ELR (cell line): ENCODE results near the gene CACNA1H.

ENCODE experiments used
- DNase-seq: peaks from one replicate; pipeline ENCODE4 v3.0.0-alpha.2; 2015; ENCODE audit warnings: low read depth

Gene CACNA1H

DNA sequence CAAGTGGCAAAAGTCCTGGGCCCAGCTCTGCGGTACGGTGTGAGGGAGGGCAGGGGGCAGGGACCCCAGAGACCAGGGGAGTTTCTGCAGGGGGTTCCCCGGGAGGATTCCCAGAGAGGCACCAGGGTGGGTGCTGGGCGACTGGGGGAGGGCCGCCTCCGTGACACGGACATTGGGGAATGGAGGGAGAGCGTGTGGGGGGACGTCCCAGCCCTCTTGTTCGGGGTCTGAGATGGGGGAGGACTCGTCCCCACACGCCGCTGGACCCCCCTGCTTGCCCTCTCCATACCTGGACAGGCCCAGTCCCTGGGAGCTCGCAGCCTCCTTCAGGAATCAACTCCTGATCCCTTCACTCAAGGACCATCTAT is 30.5 kb upstream of the CACNA1H start:
- DNase-seq = no peak

DNA sequence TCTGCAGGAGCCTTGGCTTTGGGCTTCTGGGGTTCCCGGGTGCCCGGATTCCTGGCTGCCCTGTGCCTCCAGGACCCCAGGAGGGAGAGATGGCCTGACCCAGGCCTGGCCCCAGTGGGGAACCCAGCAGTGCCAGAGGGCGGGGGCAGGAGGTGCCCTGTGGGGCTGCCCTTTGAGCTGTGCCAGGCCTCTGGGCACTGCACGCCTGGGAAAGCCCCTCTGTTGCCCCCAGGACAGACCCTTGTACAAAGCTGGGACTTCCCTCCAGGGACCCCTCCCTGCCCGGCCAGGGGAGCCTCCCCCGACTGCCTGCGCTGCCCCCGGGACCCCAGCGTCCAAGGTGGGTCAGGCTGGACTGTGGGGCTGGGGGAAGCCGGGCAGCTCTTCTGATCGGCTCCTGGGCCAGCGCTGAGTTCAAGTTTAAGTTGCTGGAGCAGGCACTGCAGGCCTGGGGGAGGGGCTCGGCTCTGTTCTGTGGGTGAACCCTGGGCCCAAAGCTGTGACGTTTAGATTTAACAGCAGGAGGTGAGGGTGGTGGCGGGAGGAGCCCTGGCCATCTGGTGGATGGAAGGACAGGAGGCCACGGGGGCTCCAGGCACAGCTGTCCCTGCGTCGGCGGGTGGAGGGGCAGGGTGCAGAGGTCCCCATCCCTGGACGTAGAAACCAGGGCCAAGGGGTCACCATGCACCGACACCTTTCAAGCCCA is 29.2 kb upstream of the CACNA1H start:
- DNase-seq = no peak

DNA sequence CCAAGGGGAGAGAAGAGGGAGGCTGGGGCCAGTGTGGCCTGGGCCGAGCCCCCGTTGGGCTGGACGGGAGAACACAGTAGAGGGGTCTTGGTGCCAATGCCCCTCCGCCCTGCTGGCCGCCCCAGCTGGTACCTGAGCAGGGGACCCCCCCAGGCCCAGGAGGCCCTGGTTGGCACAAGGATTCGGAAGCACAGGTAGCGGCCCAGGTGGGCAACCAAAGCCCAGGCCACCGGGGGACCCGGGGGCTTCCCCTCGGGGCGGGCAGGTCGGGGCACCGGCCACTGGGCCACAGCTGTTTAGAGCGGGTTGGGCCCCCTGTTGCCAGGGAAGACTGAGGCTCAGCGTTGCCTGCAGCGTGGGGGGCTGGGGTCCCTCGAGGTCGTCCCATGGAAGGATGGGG is 28.6 kb upstream of the CACNA1H start:
- DNase-seq = no peak

DNA sequence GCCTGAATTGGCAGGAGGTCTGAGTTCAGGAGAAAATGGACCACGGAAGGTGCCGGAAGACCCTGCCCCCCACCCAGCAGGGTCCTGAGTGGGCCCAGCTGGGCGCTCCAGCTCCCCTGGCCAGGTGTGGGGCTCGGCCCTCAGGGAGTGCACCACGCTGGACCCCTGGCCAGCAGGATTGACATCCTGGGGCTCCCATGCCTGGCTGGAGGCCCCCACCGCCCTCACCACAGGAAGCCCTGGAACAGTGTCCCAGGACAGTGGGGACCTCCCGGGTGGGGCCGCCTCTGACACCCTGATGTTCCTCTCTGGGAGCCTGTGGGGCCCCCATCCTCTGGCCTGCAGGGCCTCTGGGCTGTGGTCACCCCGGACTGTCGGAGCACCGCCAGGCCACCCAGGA is 28.1 kb upstream of the CACNA1H start:
- no peak for DNase-seq

DNA sequence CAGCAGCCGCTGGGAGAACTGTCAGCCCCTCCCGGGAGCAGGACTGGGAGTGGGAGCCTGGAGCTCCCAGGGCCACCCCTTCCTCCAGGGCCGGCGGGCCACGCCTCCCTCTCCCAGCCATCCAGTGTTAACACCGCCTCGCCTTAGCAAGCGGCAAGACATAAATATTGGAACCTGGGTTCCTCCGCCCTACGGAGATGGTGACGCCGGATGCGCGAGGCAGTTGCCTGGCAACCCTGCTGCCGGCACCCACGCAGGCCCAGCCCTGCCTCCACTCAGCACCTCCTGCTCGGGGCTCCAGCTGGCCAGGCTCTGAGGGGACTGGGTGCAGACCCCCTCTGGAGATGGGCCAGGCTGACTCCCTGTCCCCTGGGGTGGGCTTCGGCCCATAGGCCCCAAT is 27.4 kb upstream of the CACNA1H start:
- peak; percentile 9 for DNase-seq

DNA sequence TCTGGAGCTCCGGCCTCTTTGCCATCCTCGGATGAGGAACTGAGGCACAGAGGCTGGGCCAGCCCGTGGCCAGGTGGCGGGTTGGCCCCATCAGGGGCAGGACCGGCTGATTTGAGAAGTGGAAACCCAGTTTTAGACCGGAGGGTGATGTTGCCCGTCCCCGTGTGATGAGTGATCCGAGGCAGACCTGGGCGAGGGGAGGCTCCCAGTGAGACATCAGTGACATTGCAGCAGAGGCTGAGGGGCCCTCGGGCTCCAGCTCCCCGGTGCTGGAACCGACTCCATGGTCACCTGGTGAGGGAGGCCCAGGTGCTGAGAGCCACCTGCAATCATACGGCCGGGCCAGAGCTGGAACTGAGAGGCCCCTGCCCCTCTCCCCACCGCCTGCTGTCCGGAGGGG is 26.9 kb upstream of the CACNA1H start:
- DNase-seq = no peak

DNA sequence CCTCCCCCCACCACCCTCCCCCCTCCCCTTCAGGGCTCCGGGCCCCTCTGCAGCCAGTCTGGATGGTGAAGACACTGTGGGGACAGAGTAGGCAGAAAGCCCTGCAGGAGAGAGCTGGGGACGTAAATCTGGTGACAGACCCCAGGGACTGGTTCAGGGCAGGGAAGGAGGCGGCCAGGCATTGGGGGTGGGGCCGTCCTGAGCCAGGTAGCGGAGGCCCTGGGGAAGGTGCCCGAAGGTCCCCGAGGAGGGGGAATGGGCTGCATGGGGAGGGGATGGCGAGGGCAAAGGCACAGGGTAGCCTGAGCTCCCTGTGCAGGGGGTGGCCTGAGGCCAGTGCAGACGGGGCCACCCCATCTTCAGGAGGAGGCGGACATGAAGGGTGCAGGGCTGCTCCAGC is 26.3 kb upstream of the CACNA1H start:
- DNase-seq = no peak

DNA sequence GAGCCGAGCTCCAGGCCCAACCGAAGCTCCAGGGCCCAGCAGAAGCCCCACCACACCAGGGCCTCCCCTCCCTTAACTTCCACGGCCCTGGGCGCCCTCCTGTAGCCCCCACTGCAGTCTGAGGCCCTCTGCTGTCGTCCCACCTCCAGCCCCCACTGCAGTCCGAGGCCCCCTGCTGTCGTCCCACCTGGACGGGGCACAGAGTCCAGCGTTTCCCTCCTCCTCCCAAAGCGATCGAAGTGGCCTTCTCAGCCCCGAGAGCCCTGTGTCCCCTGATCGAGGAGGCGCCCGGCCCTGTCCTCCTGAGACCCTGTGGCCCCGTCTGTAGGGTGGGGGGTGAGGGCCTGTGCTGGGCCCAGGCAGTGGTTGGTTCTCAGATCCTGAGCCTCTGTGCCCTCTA is 25.8 kb upstream of the CACNA1H start:
- no peak for DNase-seq

DNA sequence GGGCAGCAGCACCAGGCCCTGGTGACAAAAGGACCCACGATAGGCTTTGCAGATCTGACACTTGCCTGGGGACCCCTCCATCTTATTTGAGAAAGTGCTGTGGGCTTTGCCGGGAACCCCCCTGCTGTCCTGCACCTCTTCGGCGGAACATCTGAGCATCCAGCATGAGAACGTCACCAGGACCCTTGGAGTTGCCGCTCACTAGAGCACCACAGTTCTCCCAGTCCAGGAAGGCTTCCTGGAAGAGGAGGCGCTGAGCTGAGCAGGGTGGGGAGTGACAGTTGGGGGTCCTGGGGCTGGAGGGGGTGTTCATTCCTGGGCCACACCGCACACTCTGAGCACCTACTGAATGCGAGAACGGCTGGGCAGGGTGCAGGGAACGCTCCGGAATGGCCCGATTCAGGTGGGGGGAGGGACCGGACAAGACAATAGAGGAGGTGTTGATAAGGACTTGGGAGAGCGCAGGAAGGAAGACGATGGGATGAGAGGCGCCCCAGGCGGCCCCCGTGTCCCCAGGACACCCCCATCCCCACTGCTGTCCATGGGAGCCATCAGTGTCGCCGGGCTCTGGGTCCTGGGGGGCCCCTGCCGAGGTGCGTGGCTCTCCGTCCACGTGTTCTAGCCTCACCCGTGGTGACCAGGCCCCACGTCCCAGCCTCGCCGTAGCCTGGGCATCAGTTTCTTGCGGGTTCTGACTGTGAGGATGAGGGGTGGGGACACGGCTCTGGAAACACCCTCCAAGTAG is 24.8 kb upstream of the CACNA1H start:
- no peak for DNase-seq

DNA sequence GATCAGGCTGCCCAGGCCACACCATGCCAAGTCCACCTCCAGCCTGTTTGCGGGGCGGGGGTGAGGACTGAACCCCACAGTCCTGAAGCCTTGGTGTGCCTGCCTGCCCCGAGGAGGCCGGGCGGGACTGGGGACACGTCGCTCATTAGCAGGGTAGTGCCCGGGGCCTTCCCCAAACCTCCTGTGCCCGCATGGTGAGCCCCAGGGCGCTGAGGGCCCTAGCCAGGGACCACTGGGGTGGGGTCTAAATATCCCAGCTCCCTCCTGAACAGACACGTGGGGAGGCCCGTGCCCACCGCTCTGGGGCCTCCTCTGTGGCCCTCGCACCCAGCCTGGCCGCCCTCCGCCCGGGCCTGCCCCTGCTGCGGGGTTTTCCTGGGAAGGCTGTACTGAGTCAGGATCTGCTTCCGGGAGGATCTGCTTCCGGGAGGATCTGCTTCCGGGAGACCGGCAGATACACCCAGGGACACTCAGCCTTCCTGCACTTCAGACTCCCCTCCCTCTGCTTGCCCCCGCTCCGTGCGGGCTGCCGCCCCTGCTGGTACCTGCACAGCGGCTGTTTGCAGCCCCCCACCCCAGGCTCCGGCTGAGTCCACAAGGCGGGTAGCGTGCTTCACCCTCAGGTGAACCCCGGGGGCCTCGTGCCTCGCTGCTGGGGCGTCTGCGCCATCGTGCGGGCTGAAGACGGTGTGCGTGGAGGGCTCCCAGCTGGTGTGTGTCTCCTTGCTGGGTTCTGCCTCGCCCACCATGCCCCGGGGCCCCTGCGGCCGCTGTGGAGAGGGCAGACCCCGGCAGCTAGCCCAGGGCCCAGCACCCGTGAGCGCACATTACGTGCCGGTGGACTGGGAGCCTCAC is 23.6 kb upstream of the CACNA1H start:
- DNase-seq = no peak

DNA sequence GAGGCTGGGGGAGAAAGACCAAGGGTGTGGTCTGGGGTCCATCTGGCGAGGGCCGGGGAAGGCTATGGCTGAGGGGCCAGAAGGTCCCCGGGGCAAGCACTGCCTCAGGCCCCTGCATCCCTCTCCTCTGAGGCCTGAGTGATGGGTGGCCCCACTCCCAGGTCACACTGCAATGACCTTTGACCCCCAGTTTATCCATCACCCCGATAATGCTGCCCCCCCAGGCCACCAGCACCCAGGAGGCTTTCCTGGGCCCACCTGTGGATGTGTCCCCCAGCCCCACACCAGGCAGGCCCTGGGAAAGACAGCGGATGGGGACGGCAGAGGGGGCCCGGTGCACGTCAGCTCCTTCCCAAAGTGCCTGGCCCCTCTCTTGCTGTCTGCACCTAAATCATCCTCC is 22.5 kb upstream of the CACNA1H start:
- DNase-seq = no peak

DNA sequence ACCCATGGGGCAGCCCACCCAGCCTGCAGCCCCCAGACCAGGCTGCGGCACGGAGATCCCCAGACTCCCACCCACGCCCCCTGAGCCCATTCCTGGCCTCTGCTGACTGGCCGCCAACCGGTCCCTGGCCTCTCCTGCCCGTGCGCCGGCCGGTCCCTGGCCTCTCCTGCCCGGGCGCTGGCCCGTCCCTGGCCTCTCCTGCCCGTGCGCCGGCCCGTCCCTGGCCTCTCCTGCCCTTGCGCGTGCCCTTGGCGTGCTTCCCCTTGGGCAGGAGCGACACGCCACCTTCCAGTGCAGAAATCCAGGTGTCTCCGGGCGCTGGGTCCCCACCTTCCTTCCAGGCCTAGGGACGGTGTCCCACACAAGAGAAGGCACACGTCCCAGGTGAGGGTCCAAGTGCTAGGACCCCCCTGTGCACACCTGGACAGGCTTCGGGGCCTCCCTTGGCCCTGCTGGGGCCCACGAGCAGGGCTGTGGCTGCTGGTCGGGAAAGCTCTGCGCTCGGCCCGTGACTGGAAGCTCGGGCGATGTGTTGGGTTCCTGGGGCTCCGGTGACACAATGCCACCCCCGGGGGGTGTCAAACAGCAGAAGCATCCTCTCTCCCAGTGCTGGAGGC is 21.4 kb upstream of the CACNA1H start:
- DNase-seq = no peak

DNA sequence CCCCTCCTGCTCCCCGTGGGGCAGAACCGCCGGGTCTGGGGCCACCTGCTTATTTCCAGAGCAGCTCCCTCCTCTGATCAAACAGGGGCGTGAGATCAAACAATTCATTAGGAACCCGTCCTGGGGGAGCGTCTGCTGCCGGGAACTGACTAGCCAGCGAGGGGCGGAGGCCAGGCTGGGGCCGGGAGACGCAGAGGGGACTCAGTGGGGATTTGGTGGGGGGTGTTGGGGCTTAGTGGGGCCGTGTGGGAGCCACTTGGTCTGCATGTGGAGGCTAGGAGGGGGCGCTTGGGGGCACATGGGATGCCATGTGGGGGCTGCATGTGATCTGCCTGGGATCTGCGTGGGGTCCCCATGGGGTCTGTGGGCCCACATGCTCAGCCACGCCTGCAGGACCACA is 20.5 kb upstream of the CACNA1H start:
- no peak for DNase-seq

DNA sequence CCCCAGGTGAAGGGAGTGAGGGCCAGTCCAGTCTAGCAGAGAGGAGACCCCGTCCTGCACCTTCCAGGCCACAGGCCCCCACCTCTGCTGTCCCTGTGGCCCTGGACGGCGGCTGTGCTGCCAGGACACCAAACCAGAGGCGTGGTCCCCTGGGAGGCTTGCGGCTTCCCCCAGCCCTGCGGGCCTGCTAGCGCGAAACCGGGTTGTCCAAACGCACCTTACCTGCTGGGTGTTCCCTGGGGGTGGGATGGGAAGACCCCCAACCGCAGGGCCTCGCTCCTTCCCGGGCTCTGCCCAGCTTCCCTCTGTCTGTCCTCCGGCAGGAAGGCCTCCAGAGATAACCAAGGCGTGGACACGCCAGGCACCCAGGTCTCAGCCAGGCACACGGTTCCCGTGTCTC is 19.6 kb upstream of the CACNA1H start:
- DNase-seq = no peak

DNA sequence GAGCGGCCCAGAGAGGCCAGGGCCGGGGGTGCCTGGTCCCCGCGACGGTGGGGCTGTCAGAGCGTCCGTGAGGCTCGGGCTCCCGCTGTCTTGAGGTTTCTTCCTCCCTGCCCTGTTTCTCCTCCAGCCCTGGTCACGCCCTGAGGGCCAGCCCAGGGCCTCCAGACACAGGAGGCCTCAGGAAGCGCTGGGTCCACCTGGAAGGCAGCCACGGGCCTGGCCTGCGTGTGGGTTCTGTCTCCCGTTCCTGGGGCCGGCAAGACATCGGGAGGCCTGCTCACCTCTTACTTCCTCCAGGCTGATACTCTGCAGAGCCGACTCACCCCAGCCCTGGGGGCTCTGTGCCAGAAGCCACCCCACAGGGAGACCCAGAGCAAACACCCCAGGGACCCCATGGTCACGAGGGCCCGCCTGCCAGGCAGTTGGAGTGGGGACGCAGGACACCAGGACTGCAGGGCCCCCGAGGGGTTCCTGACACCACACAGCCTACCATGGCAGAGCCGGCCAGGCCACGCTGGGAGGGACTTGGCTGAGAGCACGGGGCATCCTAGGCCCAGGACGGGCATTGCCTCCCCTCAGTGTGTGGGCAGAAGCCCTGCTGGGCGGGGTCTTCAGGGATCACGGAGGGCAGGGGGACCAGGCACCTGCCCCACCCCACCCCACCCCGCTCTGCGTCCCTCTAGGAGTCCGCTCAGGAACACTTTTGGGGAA is 18.9 kb upstream of the CACNA1H start:
- DNase-seq = no peak

DNA sequence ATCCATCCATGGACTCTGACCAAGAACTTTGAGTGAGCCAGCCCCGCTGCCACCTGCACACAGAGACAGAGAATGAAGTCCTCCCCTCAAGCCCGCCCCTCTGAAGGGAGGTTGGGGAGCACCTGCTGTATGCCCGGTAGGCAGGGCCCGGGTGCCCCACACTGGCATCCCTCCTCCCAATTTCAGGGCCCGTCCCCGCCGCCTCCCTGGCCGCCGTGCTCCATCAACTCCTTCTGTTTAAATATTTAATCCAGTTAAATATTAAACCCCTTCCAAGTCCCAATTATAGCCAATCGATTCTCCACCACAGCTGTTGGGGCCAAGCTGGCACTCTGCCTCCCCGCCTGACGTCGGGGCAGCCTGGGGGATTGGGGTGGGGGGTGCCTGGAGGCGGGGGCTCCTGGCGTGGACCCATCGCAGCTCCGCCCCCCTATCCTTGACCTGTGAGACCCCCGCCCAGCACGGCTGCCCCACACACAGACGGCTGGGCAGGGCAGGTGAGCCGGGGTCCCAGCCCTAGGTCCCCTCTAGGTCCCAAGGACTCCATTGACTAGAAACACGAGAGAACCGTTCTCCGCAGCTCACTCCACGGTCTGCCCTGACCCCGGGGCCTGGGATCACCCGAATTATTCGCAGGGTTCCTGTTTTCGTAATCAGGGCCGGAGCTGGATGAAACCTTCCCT is 18.0 kb upstream of the CACNA1H start:
- no peak for DNase-seq

DNA sequence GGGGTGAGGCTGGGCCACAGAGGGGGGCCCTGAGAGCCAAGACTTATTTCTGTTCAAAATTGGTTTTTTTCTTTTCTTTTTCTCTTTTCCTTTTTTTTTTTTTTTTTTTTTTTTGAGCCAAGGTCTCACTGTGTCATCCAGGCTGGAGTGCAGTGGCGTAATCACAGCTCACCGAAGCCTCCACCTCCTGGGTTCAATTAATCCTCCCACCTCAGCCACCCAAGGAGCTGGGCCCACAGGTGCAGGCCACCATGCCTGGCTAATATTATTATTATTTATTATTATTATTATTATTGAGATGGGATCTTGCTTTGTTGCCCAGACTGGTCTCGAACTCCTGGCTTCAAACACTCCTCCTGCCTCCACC is 17.5 kb upstream of the CACNA1H start:
- no peak for DNase-seq

DNA sequence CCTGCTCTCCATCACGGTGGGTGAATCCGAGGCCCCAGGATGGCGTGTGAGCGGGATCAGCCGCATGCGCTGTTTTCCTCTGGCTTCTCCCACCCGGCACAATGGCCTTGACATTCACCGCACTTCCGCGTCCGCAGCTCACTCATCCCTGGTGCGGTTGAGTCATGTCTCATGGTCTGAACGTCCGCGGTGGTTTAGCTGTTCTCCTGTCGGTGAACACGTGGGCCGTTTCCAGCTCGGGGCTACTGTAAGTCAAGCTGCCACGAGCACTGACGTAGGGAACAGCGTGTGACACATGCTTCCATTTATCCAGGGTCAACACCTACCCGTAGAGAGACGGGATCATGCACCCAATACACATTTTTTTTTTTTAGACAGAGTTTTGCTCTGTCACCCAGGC is 15.3 kb upstream of the CACNA1H start:
- peak; percentile 76 for DNase-seq

DNA sequence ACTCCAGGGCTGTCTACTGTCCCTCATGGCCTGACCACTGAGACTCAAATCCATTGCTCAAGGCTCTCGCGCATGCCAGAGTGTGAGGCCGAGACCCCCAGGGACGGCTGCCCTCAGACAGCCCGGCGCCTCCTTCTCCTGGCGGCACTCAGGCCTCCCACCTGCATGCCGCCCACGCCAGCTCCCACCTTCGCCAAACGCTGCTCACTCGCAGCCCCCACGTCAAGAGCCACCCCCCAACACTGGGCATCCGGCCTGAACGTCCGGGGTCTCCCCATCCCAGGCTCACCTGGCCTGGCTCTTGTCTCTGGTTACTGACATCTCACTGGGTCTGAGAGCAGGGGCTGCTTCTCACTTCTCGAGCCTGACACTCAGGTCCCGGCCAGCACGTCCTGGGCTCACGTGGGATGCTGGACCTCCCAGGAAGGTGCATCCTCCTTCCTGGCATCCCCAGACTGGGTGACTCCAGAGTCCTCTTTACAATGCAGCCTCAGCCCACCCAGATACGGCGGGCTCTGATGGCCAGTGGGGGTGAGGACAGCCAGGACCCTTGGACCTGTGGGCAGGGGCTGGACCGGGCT is 12.2 kb upstream of the CACNA1H start:
- no peak for DNase-seq

DNA sequence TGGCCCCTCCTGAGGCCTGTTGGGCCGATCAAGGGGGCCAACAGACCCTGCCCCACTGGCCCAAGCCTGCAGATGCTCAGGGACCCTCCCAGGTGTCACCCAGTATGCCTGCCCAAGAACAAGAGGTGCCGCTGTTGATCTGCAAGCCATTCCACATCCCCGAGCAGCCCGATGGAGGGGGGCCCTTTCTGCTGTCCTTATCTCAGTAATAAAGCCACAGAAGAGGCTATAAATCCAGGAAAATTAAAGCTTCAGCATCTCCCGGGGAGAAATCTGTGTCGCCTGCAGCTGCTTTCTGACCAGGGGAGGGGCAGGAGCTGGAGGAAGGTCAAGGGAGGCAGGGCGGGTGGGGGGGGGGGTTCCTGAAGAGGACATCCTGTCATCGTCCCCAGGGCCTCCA is 11.7 kb upstream of the CACNA1H start:
- no peak for DNase-seq

DNA sequence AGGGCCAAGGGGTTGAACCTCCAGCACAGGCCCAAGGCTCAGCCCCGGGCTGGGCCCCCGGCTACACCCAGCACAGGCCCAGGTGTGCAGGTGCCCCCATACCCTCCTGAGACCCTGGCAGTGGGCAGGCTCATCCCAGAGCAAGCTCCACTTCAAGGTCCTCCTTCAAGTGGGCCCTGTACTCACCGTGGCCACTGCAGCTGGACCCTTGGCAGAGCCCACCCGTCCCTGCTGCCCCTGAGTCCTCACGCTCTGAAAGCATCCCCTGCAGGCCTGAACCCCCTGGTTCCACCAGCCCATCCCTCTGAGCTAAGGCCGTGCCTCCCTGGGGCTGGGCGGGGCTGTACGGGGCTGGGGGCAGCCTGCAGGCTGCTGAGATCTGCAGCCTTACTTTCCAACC is 11.2 kb upstream of the CACNA1H start:
- no peak for DNase-seq
